Glutamatergic neuron (in vitro differentiated cells): ENCODE data around the gene PREP. TPM values are rescaled to one million over a fixed set of nuclear protein-coding genes. Genes with fewer than 3 reads are reported as not detected.
A peak's percentile ranks its signal among the peaks of the same experiment; 100 is the strongest.

Source experiments
- DNase-seq: peaks from one replicate; pipeline ENCODE4 v3.0.0; 2022
- H3K27ac Mint-ChIP-seq: one replicate; pipeline ENCODE4 v1.8.0; 2020; ENCODE audit warnings: mild to moderate bottlenecking, mixed read lengths, inconsistent platforms; ENCODE audit not compliant: unreplicated experiment
- H3K27me3 Mint-ChIP-seq: one replicate; pipeline ENCODE4 v1.8.0; 2020; ENCODE audit warnings: mild to moderate bottlenecking, moderate library complexity, mixed read lengths, inconsistent platforms; ENCODE audit not compliant: unreplicated experiment
- H3K36me3 Mint-ChIP-seq: one replicate; pipeline ENCODE4 v1.8.0; 2020; ENCODE audit warnings: mild to moderate bottlenecking, mixed read lengths, inconsistent platforms; ENCODE audit not compliant: unreplicated experiment
- H3K4me1 Mint-ChIP-seq: one replicate; pipeline ENCODE4 v1.8.0; 2020; ENCODE audit warnings: mild to moderate bottlenecking, low read depth, mixed read lengths, inconsistent platforms; ENCODE audit not compliant: unreplicated experiment
- H3K4me3 Mint-ChIP-seq: one replicate; pipeline ENCODE4 v1.8.0; 2020; ENCODE audit warnings: mild to moderate bottlenecking, mixed read lengths, inconsistent platforms; ENCODE audit not compliant: unreplicated experiment
- H3K9me3 Mint-ChIP-seq: one replicate; pipeline ENCODE4 v1.8.0; 2020; ENCODE audit warnings: mild to moderate bottlenecking, moderate library complexity, mixed read lengths, inconsistent platforms; ENCODE audit not compliant: unreplicated experiment
- total RNA-seq: library from RNA; stranded (reverse); fragmentation: NEBNext Ultra II Directional; extraction: Animal tissue kit (Norgen Biotek cat#: 25700); gene quantifications from one replicate; pipeline ENCODE4 v1.2.1, GENCODE V29; 2021; ENCODE audit not compliant: unreplicated experiment
- TF ChIP-seq, protein P1 (sequence below): fragments of 200-600 bp; sonication (generic); IDR thresholded peaks from one replicate; pipeline ENCODE4 v1.5.0; 2021; ENCODE audit not compliant: partially characterized antibody, unreplicated experiment

The PREP gene
- total RNA-seq, 1 donor from 2014 or later: 206 TPM

GRCh38 chr6:105409734-105410133 lies 6.9 kb upstream of the PREP start:
- no peak overlapping the region for H3K27ac Mint-ChIP-seq
- TF ChIP-seq, protein P1, sequence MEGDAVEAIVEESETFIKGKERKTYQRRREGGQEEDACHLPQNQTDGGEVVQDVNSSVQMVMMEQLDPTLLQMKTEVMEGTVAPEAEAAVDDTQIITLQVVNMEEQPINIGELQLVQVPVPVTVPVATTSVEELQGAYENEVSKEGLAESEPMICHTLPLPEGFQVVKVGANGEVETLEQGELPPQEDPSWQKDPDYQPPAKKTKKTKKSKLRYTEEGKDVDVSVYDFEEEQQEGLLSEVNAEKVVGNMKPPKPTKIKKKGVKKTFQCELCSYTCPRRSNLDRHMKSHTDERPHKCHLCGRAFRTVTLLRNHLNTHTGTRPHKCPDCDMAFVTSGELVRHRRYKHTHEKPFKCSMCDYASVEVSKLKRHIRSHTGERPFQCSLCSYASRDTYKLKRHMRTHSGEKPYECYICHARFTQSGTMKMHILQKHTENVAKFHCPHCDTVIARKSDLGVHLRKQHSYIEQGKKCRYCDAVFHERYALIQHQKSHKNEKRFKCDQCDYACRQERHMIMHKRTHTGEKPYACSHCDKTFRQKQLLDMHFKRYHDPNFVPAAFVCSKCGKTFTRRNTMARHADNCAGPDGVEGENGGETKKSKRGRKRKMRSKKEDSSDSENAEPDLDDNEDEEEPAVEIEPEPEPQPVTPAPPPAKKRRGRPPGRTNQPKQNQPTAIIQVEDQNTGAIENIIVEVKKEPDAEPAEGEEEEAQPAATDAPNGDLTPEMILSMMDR: no peak
- H3K27me3 Mint-ChIP-seq: no peaks in the 10 kb centered on the region
- no peak overlapping the region for H3K4me3 Mint-ChIP-seq
- DNase-seq: no peak
- no peaks in the 10 kb centered on the region for H3K4me1 Mint-ChIP-seq
- H3K36me3 Mint-ChIP-seq: peaks cover 37% of the 10 kb centered on the region
- H3K9me3 Mint-ChIP-seq: peaks cover 9% of the 10 kb centered on the region

GRCh38 chr6:105402090-105402938 lies 568 bp downstream of the PREP start:
- Mint-ChIP-seq H3K27me3 (peaks cover 14% of the 10 kb centered on the region), H3K27ac (peak overlapping the region; percentile 99), H3K9me3 (peaks cover 15% of the 10 kb centered on the region), H3K4me3 (peak overlapping the region; percentile 100), H3K36me3 (peaks cover 4% of the 10 kb centered on the region), H3K4me1 (peaks cover 42% of the 10 kb centered on the region)
- no peak for DNase-seq
- TF ChIP-seq, protein P1: no peak

- Mint-ChIP-seq H3K27me3 (peaks cover 14% of the 10 kb centered on the region), H3K36me3 (peaks cover 4% of the 10 kb centered on the region), H3K9me3 (peaks cover 15% of the 10 kb centered on the region), H3K27ac (peak overlapping the region; percentile 99), H3K4me1 (peaks cover 42% of the 10 kb centered on the region), H3K4me3 (peak overlapping the region; percentile 100)
- TF ChIP-seq, protein P1: no peak
- no peak for DNase-seq
These were observed 1.4 kb downstream of the PREP start for GRCh38 chr6:105401247-105402089.

GRCh38 chr6:105400501-105400900 lies 2.4 kb downstream of the PREP start:
- DNase-seq: no peak
- Mint-ChIP-seq H3K4me1 (peaks cover 42% of the 10 kb centered on the region), H3K9me3 (peaks cover 15% of the 10 kb centered on the region)

More at GRCh38 chr6:105400501-105400900, 2.4 kb downstream of the PREP start:
- Mint-ChIP-seq H3K27me3 (peaks cover 14% of the 10 kb centered on the region), H3K4me3 (peak overlapping the region; percentile 100), H3K36me3 (peaks cover 4% of the 10 kb centered on the region), H3K27ac (peak overlapping the region; percentile 99)
- TF ChIP-seq, protein P1: no peak
